ENCODE results near the gene MYBBP1A. TPM values are rescaled to one million over a fixed set of nuclear protein-coding genes. Genes with fewer than 3 reads are reported as not detected.

MYBBP1A gene
- total RNA-seq, 1 experiment from 2014 or later = 130 TPM

DNA sequence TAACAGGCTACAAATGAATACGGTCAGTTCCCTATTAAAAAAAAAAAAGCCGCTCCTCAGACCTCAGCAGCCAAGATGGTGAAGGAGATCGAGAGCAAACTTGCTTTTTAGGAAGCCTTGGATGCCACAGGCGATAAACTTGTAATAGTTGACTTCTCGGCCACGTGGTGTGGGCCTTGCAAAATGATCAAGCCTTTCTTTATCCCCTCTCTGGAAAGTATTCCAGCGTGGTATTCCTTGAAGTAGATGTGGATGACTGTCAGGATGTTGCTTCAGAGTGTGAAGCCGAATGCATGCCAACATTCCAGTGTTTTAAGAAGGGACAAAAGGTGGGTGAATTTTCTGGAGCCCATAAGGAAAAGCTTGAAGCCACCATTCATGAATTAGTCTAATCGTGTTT lies 16.9 kb upstream of the MYBBP1A start (continued):
- TF ChIP-seq, protein P1, sequence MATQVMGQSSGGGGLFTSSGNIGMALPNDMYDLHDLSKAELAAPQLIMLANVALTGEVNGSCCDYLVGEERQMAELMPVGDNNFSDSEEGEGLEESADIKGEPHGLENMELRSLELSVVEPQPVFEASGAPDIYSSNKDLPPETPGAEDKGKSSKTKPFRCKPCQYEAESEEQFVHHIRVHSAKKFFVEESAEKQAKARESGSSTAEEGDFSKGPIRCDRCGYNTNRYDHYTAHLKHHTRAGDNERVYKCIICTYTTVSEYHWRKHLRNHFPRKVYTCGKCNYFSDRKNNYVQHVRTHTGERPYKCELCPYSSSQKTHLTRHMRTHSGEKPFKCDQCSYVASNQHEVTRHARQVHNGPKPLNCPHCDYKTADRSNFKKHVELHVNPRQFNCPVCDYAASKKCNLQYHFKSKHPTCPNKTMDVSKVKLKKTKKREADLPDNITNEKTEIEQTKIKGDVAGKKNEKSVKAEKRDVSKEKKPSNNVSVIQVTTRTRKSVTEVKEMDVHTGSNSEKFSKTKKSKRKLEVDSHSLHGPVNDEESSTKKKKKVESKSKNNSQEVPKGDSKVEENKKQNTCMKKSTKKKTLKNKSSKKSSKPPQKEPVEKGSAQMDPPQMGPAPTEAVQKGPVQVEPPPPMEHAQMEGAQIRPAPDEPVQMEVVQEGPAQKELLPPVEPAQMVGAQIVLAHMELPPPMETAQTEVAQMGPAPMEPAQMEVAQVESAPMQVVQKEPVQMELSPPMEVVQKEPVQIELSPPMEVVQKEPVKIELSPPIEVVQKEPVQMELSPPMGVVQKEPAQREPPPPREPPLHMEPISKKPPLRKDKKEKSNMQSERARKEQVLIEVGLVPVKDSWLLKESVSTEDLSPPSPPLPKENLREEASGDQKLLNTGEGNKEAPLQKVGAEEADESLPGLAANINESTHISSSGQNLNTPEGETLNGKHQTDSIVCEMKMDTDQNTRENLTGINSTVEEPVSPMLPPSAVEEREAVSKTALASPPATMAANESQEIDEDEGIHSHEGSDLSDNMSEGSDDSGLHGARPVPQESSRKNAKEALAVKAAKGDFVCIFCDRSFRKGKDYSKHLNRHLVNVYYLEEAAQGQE (IDR thresholded peaks at IDR 0.05; ENCODE audit: low read depth) = no peak
- TF ChIP-seq EZH2 (IDR thresholded peaks at IDR 0.05) (no peak), ZNF274 (IDR thresholded peaks at IDR 0.05; ENCODE audit: low read depth, low read length) (no peak), ELF1 (IDR thresholded peaks at IDR 0.05; ENCODE audit: borderline replicate concordance, low read depth) (no peak), POLR2A (IDR thresholded peaks at IDR 0.05; ENCODE audit: borderline replicate concordance, extremely low read depth, insufficient read depth, insufficient read length) (no peak), TCF7L2 (IDR thresholded peaks at IDR 0.05; ENCODE audit: borderline replicate concordance, extremely low read depth, insufficient read depth, insufficient read length) (no peak), SP1 (IDR thresholded peaks at IDR 0.05; ENCODE audit: low read depth) (no peak), YY1 (IDR thresholded peaks at IDR 0.05; ENCODE audit: extremely low read depth, insufficient replicate concordance, low read depth, low read length) (no peak)

DNA sequence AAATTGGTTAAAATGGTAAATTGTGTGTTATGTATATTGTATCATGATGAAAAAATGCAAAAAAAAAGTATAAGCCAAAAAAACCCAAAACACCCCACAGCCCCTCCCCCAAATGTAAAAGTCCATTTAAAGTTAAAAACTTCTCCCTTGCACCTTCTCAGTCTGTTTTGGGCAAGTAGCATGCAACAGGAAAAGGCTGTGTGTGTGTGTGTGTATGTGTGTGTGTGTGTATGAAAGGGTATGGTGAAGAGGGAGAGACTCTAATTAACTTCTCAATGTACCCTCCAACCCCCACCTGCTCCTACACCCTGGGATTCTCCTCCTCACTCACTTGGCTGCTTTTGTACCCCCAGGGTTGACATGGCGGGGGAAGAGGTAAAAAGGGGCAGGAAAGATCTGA lies 14.4 kb upstream of the MYBBP1A start:
- CTCF ChIA-PET = no interaction called here
- intact Hi-C loops (cut with micrococcal nuclease) = no loop called here
- no peaks in the 10 kb centered on the region for H3K36me3 ChIP-seq (ENCODE audit: control insufficient read depth in 1 of 2, insufficient read depth in 2 of 2, low read length in 2 of 2)
- H3K4me3 ChIP-seq (replicated peaks in 1 of 2; ENCODE audit: low read depth in 1 of 2, low read length in 2 of 2) = no peak overlapping the region
- RAD21 ChIA-PET (ENCODE audit: low non-redundant PET in 1 of 2, low total read pairs in 2 of 2, uncharacterized antibody in 2 of 2, unreplicated experiment in 2 of 2) = no interaction called here
- no peaks in the 10 kb centered on the region for H3K9me2 ChIP-seq (ENCODE audit: insufficient read depth)
- H3K4me1 ChIP-seq (ENCODE audit: control insufficient read depth in 1 of 2, insufficient read depth in 2 of 2, low read length in 2 of 2) = peaks cover 3 to 16% of the 10 kb centered on the region in 2 experiments; a peak in 3 of 4 replicates
- BruUV-seq (replicated peaks) = no TSS peak
- H3K9me3 ChIP-seq (ENCODE audit: control insufficient read depth in 1 of 2, insufficient read depth in 1 of 2, low read depth in 1 of 2, low read length in 2 of 2) = no peaks in the 10 kb centered on the region
- no peak for ATAC-seq
- no peaks in the 10 kb centered on the region for H4K20me1 ChIP-seq (ENCODE audit: insufficient read depth)
- no peak for DNase-seq (ENCODE audit: low read depth, low spot score)
- no peak overlapping the region for H3K9ac ChIP-seq (ENCODE audit: low read length)
- H3K4me2 ChIP-seq (ENCODE audit: low read length) = no peak overlapping the region
- H2AFZ ChIP-seq (ENCODE audit: low read depth, low read length, poor library complexity, severe bottlenecking) = no peak overlapping the region
- POLR2A ChIA-PET = no interaction called here
- H3K27ac ChIP-seq (ENCODE audit: low read depth, low read length) = no peak overlapping the region
- H3K27me3 ChIP-seq (ENCODE audit: insufficient read depth, low read length) = no peaks in the 10 kb centered on the region
- no peaks in the 10 kb centered on the region for H3K79me2 ChIP-seq (ENCODE audit: insufficient read depth, low read length)
- TF ChIP-seq RAD21 (IDR thresholded peaks at IDR 0.05; ENCODE audit: low read depth) (no peak), CEBPB (IDR thresholded peaks at IDR 0.05; ENCODE audit: low read depth) (no peak), ZNF274 (IDR thresholded peaks at IDR 0.05; ENCODE audit: low read depth, low read length) (no peak), SIN3A (IDR thresholded peaks at IDR 0.05; ENCODE audit: low read depth) (no peak), POLR2A (IDR thresholded peaks at IDR 0.05; ENCODE audit: borderline replicate concordance, extremely low read depth, insufficient read depth, insufficient read length) (no peak), EGR1 (IDR thresholded peaks at IDR 0.05; ENCODE audit: low read depth) (no peak), EZH2 (IDR thresholded peaks at IDR 0.05) (no peak), SRF (IDR thresholded peaks at IDR 0.05; ENCODE audit: low read depth) (no peak), ZFX (IDR thresholded peaks at IDR 0.05) (no peak), FOSL1 (IDR thresholded peaks at IDR 0.05; ENCODE audit: low read depth) (no peak), ELF1 (IDR thresholded peaks at IDR 0.05; ENCODE audit: borderline replicate concordance, low read depth) (no peak), CBX3 (IDR thresholded peaks at IDR 0.05; ENCODE audit: low read depth) (no peak), YY1 (IDR thresholded peaks at IDR 0.05; ENCODE audit: extremely low read depth, insufficient replicate concordance, low read depth, low read length) (no peak), TCF7L2 (IDR thresholded peaks at IDR 0.05; ENCODE audit: borderline replicate concordance, extremely low read depth, insufficient read depth, insufficient read length) (no peak)
- TF ChIP-seq, protein P2, sequence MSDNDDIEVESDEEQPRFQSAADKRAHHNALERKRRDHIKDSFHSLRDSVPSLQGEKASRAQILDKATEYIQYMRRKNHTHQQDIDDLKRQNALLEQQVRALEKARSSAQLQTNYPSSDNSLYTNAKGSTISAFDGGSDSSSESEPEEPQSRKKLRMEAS (IDR thresholded peaks at IDR 0.05) = no peak
- TF ChIP-seq, protein P1 (IDR thresholded peaks at IDR 0.05; ENCODE audit: low read depth) = no peak
